ENCODE data around the gene SYAP1.

DNA sequence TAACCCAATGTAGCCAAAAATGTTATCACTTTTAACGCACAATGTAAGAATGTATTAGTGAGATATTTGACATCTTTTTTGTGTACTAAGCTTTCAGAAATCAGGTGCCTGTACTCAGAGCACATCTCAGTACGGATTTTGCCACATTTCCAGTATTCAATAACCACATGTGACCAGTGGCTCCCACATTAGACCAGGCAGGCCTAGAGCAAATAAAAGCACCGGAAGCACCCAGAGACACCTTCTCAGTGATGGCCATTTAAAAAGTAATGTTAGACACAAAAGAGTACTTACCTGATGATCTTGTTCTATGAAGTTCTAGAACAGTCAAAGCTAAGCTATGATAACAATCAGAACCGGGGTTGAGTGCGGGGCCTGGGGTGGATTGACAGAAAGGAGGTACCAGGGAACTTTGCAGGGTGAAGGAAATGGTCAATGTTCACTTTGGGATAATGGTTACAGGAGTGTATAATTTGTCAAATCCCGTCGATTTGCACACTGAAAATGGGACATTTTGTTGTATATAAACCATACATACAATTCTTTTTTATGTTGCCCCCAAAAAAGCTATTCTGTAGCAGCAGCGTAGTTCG, 8.1 kb upstream of the SYAP1 start:
- TF ChIP-seq CTCF (conservative IDR thresholded peaks at IDR 0.05) = no peak
- TF ChIP-seq ZFX (IDR thresholded peaks at IDR 0.05) = no peak

Measured in C4-2B (cell line).